ENCODE data around the gene MXRA5. TPM values are rescaled to one million over a fixed set of nuclear protein-coding genes. Genes with fewer than 3 reads are reported as not detected.
"Not testable (repeated sequence)": the region's sequence is repeated elsewhere in the genome, so short reads cannot be mapped to it uniquely, and the experiment has no call there.

The MXRA5 gene
- total RNA-seq, 4 donors from 2014 or later = 5.9 to 11.4 (median 8.3) TPM

DNA sequence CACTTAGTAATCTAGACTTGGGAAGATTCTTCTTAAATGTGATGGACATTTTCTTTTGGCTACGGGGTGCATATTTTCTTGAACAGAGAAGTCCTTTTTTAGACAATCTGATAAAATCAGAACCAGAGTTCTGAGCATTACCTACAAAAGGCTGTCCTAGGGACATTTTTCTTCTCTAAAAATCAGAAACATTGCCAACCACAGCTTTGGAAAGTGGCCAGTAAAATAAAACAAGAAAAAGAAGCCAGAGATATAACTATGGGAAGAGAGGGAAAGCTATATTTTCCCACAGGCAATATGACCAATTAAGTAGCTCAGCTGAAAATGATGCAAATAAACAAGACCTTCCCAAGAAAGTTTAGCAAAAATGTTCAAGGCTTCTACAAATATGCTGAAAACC is 55.9 kb downstream of the MXRA5 start:
- no peak for TF ChIP-seq POLR2A (IDR thresholded peaks at IDR 0.05)
- TF ChIP-seq, protein P1, sequence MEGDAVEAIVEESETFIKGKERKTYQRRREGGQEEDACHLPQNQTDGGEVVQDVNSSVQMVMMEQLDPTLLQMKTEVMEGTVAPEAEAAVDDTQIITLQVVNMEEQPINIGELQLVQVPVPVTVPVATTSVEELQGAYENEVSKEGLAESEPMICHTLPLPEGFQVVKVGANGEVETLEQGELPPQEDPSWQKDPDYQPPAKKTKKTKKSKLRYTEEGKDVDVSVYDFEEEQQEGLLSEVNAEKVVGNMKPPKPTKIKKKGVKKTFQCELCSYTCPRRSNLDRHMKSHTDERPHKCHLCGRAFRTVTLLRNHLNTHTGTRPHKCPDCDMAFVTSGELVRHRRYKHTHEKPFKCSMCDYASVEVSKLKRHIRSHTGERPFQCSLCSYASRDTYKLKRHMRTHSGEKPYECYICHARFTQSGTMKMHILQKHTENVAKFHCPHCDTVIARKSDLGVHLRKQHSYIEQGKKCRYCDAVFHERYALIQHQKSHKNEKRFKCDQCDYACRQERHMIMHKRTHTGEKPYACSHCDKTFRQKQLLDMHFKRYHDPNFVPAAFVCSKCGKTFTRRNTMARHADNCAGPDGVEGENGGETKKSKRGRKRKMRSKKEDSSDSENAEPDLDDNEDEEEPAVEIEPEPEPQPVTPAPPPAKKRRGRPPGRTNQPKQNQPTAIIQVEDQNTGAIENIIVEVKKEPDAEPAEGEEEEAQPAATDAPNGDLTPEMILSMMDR (IDR thresholded peaks at IDR 0.05) = no peak
- WGBS, 2 donors = 79 to 83% methylated on average over 1 of the region's 1 CpG
- intact Hi-C loops (cut with DNase I; ENCODE audit: low total_unique reads) = no loop called here
- no peak for DNase-seq (ENCODE audit: low spot score in 2 of 2)
- H3K4me3 ChIP-seq (ENCODE audit: low read depth, poor library complexity, severe bottlenecking) = no peak overlapping the region

DNA sequence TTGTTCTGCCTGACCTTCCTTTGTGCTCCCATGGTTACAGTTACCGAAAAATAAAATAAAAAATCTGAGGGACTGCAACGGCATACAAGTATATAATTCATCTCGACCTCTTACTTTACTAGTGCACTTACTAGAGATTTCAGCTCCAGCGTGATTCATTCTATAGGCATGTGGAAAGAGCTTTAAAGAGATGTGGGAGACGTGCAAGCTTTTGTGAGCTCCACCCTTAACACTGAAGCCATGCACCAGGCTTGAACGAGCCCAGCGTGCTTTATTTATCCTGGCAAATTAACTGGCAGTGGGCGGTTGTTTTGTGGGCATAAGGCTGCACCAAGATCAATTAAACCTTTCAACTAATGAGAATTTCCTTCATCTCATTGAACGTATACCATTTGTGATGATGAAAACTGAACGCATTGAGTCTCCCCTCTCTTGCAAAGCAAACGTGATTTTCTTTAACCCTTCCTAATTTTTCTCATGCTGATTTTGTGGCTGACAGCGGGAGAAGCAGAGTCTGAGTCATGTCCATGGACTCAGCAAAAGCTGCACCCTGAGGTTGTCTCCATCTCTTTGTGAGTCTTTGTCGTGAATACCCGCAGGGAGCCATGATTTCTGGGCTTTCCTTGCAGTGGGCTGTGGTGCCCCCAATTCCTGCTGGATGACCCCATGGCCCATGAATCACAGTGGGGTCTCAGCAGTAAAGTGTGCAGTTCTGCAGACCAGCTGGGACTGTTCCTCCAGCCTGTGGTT is 60.1 kb downstream of the MXRA5 start:
- WGBS, 2 donors = 25 to 27% methylated on average over 14 of the region's 14 CpGs

GRCh38 chrX:3280706-3281105 is 65.7 kb downstream of the MXRA5 start:
- WGBS, 2 donors = 55 to 86% methylated on average over 1 of the region's 1 CpG
- TF ChIP-seq POLR2A (IDR thresholded peaks at IDR 0.05) = no peak
- TF ChIP-seq, protein P1 (IDR thresholded peaks at IDR 0.05) = no peak
- no peak for DNase-seq (ENCODE audit: low spot score in 2 of 2)
- intact Hi-C loops (cut with DNase I; ENCODE audit: low total_unique reads) = no loop called here
- H3K4me3 ChIP-seq (ENCODE audit: low read depth, poor library complexity, severe bottlenecking) = no peak overlapping the region

More for the DNA sequence above, 60.1 kb downstream of the MXRA5 start:
- TF ChIP-seq POLR2A (IDR thresholded peaks at IDR 0.05) = no peak
- TF ChIP-seq, protein P1 (IDR thresholded peaks at IDR 0.05) = no peak
- no peak for DNase-seq (ENCODE audit: low spot score in 2 of 2)
- H3K4me3 ChIP-seq (ENCODE audit: low read depth, poor library complexity, severe bottlenecking) = no peak overlapping the region
- intact Hi-C loops (cut with DNase I; ENCODE audit: low total_unique reads) = no loop called here

- H3K4me3 ChIP-seq (ENCODE audit: low read depth, poor library complexity, severe bottlenecking); intact Hi-C loops (cut with DNase I; ENCODE audit: low total_unique reads); DNase-seq (ENCODE audit: low spot score in 2 of 2): not testable (repeated sequence)
- 96 to 100% methylated on average over 1 of the region's 1 CpG for WGBS, 2 donors
Observed at GRCh38 chrX:3273668-3274067, 72.8 kb downstream of the MXRA5 start.

DNA sequence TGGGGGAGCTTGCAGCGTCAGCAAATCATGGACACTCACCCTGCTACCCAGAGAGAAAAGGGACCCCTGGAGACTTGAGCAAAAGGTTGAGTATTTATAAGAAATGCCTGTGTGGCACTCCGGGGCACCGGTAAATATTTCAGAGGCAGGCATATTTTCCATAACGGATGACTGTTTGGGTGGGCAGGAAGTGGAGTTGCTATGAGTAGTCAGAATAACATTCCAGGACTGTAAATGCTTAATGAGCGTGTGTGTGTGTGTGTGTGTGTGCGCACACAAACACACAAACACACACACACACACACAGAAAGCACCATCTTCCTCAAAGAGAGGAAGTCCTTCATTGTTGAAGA is 74.6 kb downstream of the MXRA5 start:
- intact Hi-C loops (cut with DNase I; ENCODE audit: low total_unique reads) = no loop called here
- WGBS, 2 donors = 3 to 10% methylated on average over 6 of the region's 6 CpGs
- H3K4me3 ChIP-seq (ENCODE audit: low read depth, poor library complexity, severe bottlenecking) = no peak overlapping the region
- no peak for DNase-seq (ENCODE audit: low spot score in 2 of 2)
- TF ChIP-seq, protein P1 (IDR thresholded peaks at IDR 0.05) = no peak
- TF ChIP-seq POLR2A (IDR thresholded peaks at IDR 0.05) = no peak

- TF ChIP-seq, protein P1 (IDR thresholded peaks at IDR 0.05) = no peak
- TF ChIP-seq POLR2A (IDR thresholded peaks at IDR 0.05) = no peak
- no peak overlapping the region for H3K4me3 ChIP-seq (ENCODE audit: low read depth, poor library complexity, severe bottlenecking)
- intact Hi-C loops (cut with DNase I; ENCODE audit: low total_unique reads) = no loop called here
- no peak for DNase-seq (ENCODE audit: low spot score in 2 of 2)
- WGBS, 2 donors = 7 to 11% methylated on average over 12 of the region's 12 CpGs
Observed at GRCh38 chrX:3271183-3271833, 75.1 kb downstream of the MXRA5 start.
